Breast epithelium (tissue), 3 donors: Measurements from ENCODE around the gene SPOP.

Source experiments
- POLR2A ChIP-seq: fragments of 450-650 bp; IDR thresholded peaks from one replicate; pipeline ENCODE4 v1.6.1; 2016; ENCODE audit warnings: antibody characterized with exemption, mild to moderate bottlenecking, moderate library complexity
- POLR2AphosphoS5 ChIP-seq, 3 donors: sonication (generic); formaldehyde crosslinking; IDR thresholded peaks; one replicate each; pipeline ENCODE4 v1.6.1; 2017; ENCODE audit warnings: antibody characterized with exemption in 3 of 3
- TF ChIP-seq, protein P1 (sequence below), 3 donors: fragments of 450-650 bp; IDR thresholded peaks; one replicate each; pipeline ENCODE4 v1.5.1; 2016 to 2017; ENCODE audit warnings: antibody characterized with exemption in 3 of 3, mild to moderate bottlenecking in 3 of 3, moderate library complexity in 3 of 3

DNA sequence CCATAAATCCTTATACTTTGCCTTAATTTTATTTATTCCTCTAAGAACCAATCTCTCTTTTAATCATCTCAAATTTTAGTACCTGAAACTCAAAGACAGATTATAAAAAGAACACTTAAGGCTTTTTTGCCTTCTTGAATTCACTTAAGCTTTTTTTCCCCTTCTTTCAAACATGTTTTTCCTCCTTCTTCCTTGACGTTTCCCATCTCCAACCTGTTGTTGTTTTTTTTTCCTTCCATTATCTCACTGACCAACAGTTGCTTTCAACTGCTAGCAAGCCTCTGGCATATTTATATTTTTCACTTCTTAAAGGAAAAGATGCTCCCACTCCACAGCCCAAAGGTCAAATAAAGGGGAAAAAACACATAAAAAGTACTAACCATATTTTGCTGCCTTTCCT lies 32.2 kb downstream of the SPOP start:
- TF ChIP-seq, protein P1, sequence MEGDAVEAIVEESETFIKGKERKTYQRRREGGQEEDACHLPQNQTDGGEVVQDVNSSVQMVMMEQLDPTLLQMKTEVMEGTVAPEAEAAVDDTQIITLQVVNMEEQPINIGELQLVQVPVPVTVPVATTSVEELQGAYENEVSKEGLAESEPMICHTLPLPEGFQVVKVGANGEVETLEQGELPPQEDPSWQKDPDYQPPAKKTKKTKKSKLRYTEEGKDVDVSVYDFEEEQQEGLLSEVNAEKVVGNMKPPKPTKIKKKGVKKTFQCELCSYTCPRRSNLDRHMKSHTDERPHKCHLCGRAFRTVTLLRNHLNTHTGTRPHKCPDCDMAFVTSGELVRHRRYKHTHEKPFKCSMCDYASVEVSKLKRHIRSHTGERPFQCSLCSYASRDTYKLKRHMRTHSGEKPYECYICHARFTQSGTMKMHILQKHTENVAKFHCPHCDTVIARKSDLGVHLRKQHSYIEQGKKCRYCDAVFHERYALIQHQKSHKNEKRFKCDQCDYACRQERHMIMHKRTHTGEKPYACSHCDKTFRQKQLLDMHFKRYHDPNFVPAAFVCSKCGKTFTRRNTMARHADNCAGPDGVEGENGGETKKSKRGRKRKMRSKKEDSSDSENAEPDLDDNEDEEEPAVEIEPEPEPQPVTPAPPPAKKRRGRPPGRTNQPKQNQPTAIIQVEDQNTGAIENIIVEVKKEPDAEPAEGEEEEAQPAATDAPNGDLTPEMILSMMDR (IDR thresholded peaks at IDR 0.05) = no peak
- TF ChIP-seq POLR2A (no peak), POLR2AphosphoS5 (IDR thresholded peaks at IDR 0.05) (no peak)
